Smooth muscle cell (in vitro differentiated cells): ENCODE data around the gene PPP2R2B. TPM values are rescaled to one million over a fixed set of nuclear protein-coding genes. Genes with fewer than 3 reads are reported as not detected.

Source experiments
- DNase-seq: peaks from one replicate; lab custom pipeline; 2025; ENCODE audit not compliant: unreplicated experiment; lab: John Stamatoyannopoulos, UW
- H2AFZ ChIP-seq: fragments of 200-600 bp; sonication (generic); 2 replicates; pipeline ENCODE4 v1.6.0; 2016; ENCODE audit warnings: antibody characterized with exemption, low read depth, mild to moderate bottlenecking
- H3F3A ChIP-seq: fragments of 200-600 bp; sonication (generic); 2 replicates; pipeline ENCODE4 v1.6.0; 2017; ENCODE audit warnings: antibody characterized with exemption, low read depth
- H3K27ac ChIP-seq: fragments of 200-600 bp; sonication (generic); 2 replicates; pipeline ENCODE4 v1.5.1; 2016; ENCODE audit warnings: low read depth, mild to moderate bottlenecking
- H3K27me3 ChIP-seq: fragments of 200-600 bp; sonication (generic); 2 replicates; pipeline ENCODE4 v1.6.1; 2016; ENCODE audit warnings: low read depth, mild to moderate bottlenecking
- H3K36me3 ChIP-seq: fragments of 200-600 bp; sonication (generic); 2 replicates; pipeline ENCODE4 v1.5.1; 2016; ENCODE audit warnings: low read depth
- H3K4me1 ChIP-seq: fragments of 200-600 bp; sonication (generic); 2 replicates; pipeline ENCODE4 v1.5.1; 2016; ENCODE audit warnings: low read depth
- H3K4me2 ChIP-seq: fragments of 200-600 bp; sonication (generic); 2 replicates; pipeline ENCODE4 v1.6.0; 2016; ENCODE audit warnings: mild to moderate bottlenecking
- H3K4me3 ChIP-seq: fragments of 200-600 bp; sonication (generic); 2 replicates; pipeline ENCODE4 v1.5.1; 2016; ENCODE audit warnings: mild to moderate bottlenecking
- H3K79me2 ChIP-seq: fragments of 200-600 bp; sonication (generic); 2 replicates; pipeline ENCODE4 v1.6.0; 2016; ENCODE audit warnings: low read depth, mild to moderate bottlenecking
- H3K9ac ChIP-seq: fragments of 200-600 bp; sonication (generic); 2 replicates; pipeline ENCODE4 v1.6.0; 2016; ENCODE audit warnings: low read depth
- H3K9me3 ChIP-seq: fragments of 200-600 bp; sonication (generic); replicated peaks from 2 replicates; pipeline ENCODE4 v1.5.1; 2016; ENCODE audit warnings: low read depth
- H4K20me1 ChIP-seq: fragments of 200-600 bp; sonication (generic); 2 replicates; pipeline ENCODE4 v1.6.0; 2016; ENCODE audit warnings: low read depth
- WGBS: methylation state at CpG from one replicate; pipeline ENCODE4 v1.1.7; 2016; ENCODE audit warnings: low lambda C conversion rate; 5-methylcytosine and 5-hydroxymethylcytosine counted together
- polyA plus RNA-seq: library from polyadenylated mRNA; unstranded; fragments of >200 nt; fragmentation: Nextera tagmentation; extraction: Ambion mirVana; gene quantifications from 2 replicates; pipeline ENCODE4 v1.2.1, GENCODE V29; 2016
- total RNA-seq: library from RNA; depleted of rRNA; stranded (reverse); fragments of >200 nt; gene quantifications from 2 replicates; pipeline ENCODE4 v1.2.3, GENCODE V29; 2014
- TF ChIP-seq, protein P1 (sequence below): fragments of 200-600 bp; sonication (generic); IDR thresholded peaks from 2 replicates; pipeline ENCODE4 v1.5.1; 2017; ENCODE audit warnings: borderline replicate concordance, mild to moderate bottlenecking, antibody characterized with exemption; ENCODE audit not compliant: insufficient read depth, poor library complexity, severe bottlenecking

Gene PPP2R2B
- total and polyA plus RNA-seq, 2 experiments from 2014 or later = 0.89 to 2.2 TPM

DNA sequence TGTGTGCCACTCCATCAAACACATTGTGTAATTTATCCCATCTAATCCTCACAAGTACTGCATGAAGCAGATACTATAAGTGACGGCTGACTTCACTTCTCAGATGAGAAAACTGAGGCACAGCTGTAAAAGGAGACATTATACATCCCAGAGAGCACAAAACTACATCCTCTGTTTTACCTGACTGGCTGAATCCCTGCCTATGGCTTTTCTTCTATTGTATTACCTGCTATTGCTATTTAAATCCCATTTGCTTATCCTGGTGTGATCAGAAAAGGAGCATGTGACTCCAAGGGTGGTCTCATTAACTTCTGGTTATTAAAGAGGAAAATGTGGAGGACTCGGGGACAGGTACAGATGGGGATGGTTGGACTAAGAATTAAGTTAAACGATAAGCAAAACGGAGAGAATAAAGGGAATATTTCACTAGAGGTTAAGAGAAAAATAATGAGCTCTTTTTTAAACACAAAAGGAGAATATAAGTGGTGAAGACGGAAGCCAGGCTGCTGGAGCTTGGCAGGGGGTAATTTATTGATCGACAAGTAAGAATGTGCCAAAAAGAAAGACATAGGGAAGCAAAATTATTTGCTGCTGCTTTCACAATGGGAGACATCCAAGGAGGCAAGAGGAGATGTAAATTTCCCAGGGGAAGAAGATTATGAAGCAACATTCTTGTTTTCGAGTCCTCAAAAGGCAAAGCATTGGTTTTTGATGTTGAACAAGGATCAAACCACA, 206.8 kb downstream of the PPP2R2B start:
- Histone ChIP-seq H3F3A (no peaks in the 10 kb centered on the region), H3K9ac (no peak overlapping the region), H3K36me3 (no peaks in the 10 kb centered on the region), H3K79me2 (no peaks in the 10 kb centered on the region), H3K4me1 (peaks cover 3% of the 10 kb centered on the region), H3K27me3 (no peaks in the 10 kb centered on the region), H3K27ac (no peak overlapping the region), H4K20me1 (no peaks in the 10 kb centered on the region), H2AFZ (no peak overlapping the region), H3K4me3 (no peak overlapping the region), H3K9me3 (no peaks in the 10 kb centered on the region), H3K4me2 (no peak overlapping the region)
- TF ChIP-seq, protein P1, sequence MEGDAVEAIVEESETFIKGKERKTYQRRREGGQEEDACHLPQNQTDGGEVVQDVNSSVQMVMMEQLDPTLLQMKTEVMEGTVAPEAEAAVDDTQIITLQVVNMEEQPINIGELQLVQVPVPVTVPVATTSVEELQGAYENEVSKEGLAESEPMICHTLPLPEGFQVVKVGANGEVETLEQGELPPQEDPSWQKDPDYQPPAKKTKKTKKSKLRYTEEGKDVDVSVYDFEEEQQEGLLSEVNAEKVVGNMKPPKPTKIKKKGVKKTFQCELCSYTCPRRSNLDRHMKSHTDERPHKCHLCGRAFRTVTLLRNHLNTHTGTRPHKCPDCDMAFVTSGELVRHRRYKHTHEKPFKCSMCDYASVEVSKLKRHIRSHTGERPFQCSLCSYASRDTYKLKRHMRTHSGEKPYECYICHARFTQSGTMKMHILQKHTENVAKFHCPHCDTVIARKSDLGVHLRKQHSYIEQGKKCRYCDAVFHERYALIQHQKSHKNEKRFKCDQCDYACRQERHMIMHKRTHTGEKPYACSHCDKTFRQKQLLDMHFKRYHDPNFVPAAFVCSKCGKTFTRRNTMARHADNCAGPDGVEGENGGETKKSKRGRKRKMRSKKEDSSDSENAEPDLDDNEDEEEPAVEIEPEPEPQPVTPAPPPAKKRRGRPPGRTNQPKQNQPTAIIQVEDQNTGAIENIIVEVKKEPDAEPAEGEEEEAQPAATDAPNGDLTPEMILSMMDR = no peak
- 86% methylated on average over 7 of the region's 7 CpGs for WGBS
- DNase-seq = no peak

DNA sequence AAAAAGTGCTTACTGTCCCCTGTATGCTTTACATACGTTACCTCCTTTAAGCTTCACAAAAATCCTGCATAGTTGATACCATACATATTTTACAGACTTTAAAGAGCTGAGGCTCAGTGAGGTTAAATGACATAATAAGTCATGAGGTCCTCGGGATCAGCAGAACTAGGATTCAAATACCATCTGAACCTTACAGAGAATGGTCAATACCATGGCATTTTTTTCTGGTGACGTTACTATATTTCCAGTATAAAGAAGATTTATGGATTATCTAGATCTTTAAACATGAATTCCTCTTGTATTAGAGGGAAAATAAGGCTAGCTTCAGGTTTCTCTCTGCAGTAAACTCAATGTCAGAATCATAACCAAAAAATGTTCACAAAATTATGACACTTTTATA, 208.9 kb downstream of the PPP2R2B start:
- peaks cover 3% of the 10 kb centered on the region for H3K4me1 ChIP-seq
- no peaks in the 10 kb centered on the region for H3K27me3 ChIP-seq
- H3K9ac ChIP-seq = no peak overlapping the region
- H3K9me3 ChIP-seq = no peaks in the 10 kb centered on the region
- no peak for DNase-seq
- no peaks in the 10 kb centered on the region for H3F3A ChIP-seq
- H4K20me1 ChIP-seq = no peaks in the 10 kb centered on the region
- no peak overlapping the region for H3K27ac ChIP-seq
- TF ChIP-seq, protein P1 = no peak
- H3K79me2 ChIP-seq = no peaks in the 10 kb centered on the region
- H3K36me3 ChIP-seq = no peaks in the 10 kb centered on the region
- H3K4me3 ChIP-seq = no peak overlapping the region
- WGBS = 78% methylated on average over 3 of the region's 3 CpGs
- H2AFZ ChIP-seq = no peak overlapping the region
- H3K4me2 ChIP-seq = no peak overlapping the region

DNA sequence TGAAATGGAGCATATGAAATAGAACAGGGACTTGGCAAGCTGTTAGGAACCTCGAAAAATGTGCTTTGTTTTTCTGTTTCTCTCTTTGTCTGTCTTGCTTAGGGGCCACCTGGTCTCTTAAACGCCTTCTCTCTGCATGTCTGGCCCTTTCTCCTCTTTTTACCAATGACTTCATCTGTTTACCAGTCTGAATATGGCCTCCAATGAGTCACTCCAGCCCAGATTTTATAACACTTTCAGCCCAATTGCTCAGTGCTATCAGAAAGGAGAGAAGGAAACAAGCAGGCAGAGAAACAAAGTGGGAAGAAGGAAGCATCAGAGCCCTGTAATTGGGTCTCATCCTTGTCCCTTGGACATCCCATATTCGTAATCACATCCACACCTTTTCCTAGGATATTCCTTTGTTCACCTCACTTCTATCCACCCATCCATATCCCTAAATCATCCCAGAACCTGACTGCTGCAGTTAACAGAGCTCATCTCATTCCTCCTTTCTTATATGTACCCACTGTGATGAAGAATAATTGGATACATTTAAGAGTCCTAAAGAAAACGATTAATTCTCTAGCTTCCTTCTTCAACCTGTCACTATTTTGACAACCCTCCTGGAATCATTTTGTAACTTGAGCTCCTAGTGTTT, 210.8 kb downstream of the PPP2R2B start:
- peak overlapping the region; percentile 78 for H2AFZ ChIP-seq
- H3K9ac ChIP-seq = peak overlapping the region; percentile 50
- 52% methylated on average over 4 of the region's 4 CpGs for WGBS
- no peaks in the 10 kb centered on the region for H3K36me3 ChIP-seq
- no peak for DNase-seq
- H3K27ac ChIP-seq = peak overlapping the region; percentile 81
- no peaks in the 10 kb centered on the region for H4K20me1 ChIP-seq
- TF ChIP-seq, protein P1 = no peak
- H3K4me3 ChIP-seq = no peak overlapping the region
- no peaks in the 10 kb centered on the region for H3K27me3 ChIP-seq
- H3K79me2 ChIP-seq = no peaks in the 10 kb centered on the region
- no peaks in the 10 kb centered on the region for H3K9me3 ChIP-seq
- no peaks in the 10 kb centered on the region for H3F3A ChIP-seq
- peak overlapping the region; percentile 50 for H3K4me2 ChIP-seq
- peaks cover 3% of the 10 kb centered on the region for H3K4me1 ChIP-seq
